ENCODE data around the gene CDCA7L. TPM values are rescaled to one million over a fixed set of nuclear protein-coding genes. Genes with fewer than 3 reads are reported as not detected.

The CDCA7L gene, protein sequence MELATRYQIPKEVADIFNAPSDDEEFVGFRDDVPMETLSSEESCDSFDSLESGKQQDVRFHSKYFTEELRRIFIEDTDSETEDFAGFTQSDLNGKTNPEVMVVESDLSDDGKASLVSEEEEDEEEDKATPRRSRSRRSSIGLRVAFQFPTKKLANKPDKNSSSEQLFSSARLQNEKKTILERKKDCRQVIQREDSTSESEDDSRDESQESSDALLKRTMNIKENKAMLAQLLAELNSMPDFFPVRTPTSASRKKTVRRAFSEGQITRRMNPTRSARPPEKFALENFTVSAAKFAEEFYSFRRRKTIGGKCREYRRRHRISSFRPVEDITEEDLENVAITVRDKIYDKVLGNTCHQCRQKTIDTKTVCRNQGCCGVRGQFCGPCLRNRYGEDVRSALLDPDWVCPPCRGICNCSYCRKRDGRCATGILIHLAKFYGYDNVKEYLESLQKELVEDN
- 100 to 1,000 TPM; 123 to 128 TPM for total RNA-seq

- H3K36me3 Mint-ChIP-seq, result peaks cover 28% of the 10 kb centered on the region
- peak; percentile 84 for DNase-seq
- peak within 1 kb of the TSS; percentile 93 for H3K4me3 Mint-ChIP-seq
- H3K9me3 Mint-ChIP-seq, result no peaks in the 10 kb centered on the region
- H3K27me3 Mint-ChIP-seq, result peaks cover 3% of the 10 kb centered on the region
- peaks cover 62% of the 10 kb centered on the region for H3K4me1 Mint-ChIP-seq
- peak within 1 kb of the TSS; percentile 96 for H3K27ac Mint-ChIP-seq
Measured at GRCh38 chr7:21945454-21946221, at the start of gene CDCA7L. TSS of gene CDCA7L (minus strand) at chr7:21945899. CDS start at chr7:21945804, 95 bp downstream.

GRCh38 chr7:21986096-21986495 is 40.4 kb upstream of the CDCA7L start:
- no peaks in the 10 kb centered on the region for H3K4me1 Mint-ChIP-seq
- H3K9me3 Mint-ChIP-seq, result no peaks in the 10 kb centered on the region
- H3K4me3 Mint-ChIP-seq, result no peak overlapping the region
- H3K27ac Mint-ChIP-seq, result no peak overlapping the region
- H3K36me3 Mint-ChIP-seq, result no peaks in the 10 kb centered on the region
- no peak for DNase-seq
- H3K27me3 Mint-ChIP-seq, result no peaks in the 10 kb centered on the region

DNA sequence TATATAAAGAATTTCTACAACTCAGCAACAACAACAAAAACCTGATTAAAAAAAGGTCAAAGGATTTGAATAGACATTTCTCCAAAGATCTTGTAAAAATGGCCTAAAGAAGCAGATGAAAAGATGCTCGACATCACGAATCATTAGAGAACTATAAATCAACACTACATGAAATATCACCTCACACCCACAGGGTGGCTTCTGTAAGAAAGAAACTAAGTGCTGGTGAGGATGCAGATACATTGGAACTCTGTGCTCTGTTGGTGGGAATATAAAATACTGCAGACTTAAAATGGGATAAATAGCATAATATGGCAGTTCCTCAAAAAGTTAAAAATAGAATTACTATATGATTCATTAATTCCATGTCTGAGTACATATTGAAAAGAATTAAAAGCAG is 38.3 kb upstream of the CDCA7L start:
- DNase-seq, result no peak
- H3K36me3 Mint-ChIP-seq, result no peaks in the 10 kb centered on the region
- no peaks in the 10 kb centered on the region for H3K4me1 Mint-ChIP-seq
- H3K27me3 Mint-ChIP-seq, result no peaks in the 10 kb centered on the region
- no peak overlapping the region for H3K4me3 Mint-ChIP-seq
- no peaks in the 10 kb centered on the region for H3K9me3 Mint-ChIP-seq
- H3K27ac Mint-ChIP-seq, result no peak overlapping the region

GRCh38 chr7:21983056-21983455 is 37.4 kb upstream of the CDCA7L start:
- Mint-ChIP-seq H3K4me3 (no peak overlapping the region), H3K9me3 (no peaks in the 10 kb centered on the region), H3K36me3 (no peaks in the 10 kb centered on the region), H3K27ac (no peak overlapping the region), H3K27me3 (no peaks in the 10 kb centered on the region), H3K4me1 (no peaks in the 10 kb centered on the region)
- DNase-seq, result no peak

DNA sequence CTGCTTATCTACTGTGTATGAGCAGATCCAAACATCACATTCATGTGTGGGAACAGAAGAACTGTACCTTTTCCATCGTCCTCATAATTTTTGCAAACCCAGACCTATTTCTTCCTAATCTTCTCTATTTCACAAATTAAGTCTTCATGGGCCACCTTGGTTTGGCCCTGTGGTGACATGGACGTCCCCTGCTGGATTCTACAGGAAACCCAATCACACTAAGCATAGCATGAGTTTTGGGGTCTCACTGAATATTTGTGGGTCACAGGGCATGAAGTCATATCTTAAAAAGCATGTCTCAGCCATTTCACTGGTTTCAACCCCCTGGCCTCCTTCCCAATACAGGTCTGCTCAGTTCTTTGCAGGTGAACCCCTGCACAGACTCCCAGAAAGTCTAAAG is 35.8 kb upstream of the CDCA7L start:
- Mint-ChIP-seq H3K27ac (no peak overlapping the region), H3K36me3 (no peaks in the 10 kb centered on the region)

GRCh38 chr7:21980926-21981500 is 35.3 kb upstream of the CDCA7L start:
- Mint-ChIP-seq H3K4me3 (no peak overlapping the region), H3K9me3 (no peaks in the 10 kb centered on the region), H3K36me3 (no peaks in the 10 kb centered on the region), H3K4me1 (no peaks in the 10 kb centered on the region), H3K27me3 (no peaks in the 10 kb centered on the region), H3K27ac (no peak overlapping the region)
- no peak for DNase-seq

More for the DNA sequence above, 35.8 kb upstream of the CDCA7L start:
- Mint-ChIP-seq H3K4me3 (no peak overlapping the region), H3K27me3 (no peaks in the 10 kb centered on the region), H3K4me1 (no peaks in the 10 kb centered on the region), H3K9me3 (no peaks in the 10 kb centered on the region)
- no peak for DNase-seq

DNA sequence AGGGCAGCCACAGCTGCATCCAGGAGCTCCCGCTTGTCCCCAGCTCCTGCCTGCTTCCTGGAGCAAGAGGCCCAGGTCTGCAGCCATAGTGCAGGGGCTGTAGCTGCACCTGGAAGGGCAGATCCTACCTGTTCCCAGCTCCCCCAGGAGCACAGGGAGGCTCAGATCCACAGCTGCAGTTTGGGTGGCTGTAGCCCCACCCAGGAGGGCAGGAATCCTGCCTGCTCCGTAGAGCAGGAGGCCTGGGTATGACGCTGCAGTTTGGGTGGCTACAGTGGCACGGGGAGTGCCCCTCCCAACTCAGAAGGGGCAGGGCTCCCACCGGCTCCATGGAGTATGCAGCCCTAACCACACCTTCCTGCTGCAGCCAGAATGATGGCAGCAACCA is 26.7 kb upstream of the CDCA7L start:
- no peak overlapping the region for H3K27ac Mint-ChIP-seq
- H3K4me3 Mint-ChIP-seq, result no peak overlapping the region

DNA sequence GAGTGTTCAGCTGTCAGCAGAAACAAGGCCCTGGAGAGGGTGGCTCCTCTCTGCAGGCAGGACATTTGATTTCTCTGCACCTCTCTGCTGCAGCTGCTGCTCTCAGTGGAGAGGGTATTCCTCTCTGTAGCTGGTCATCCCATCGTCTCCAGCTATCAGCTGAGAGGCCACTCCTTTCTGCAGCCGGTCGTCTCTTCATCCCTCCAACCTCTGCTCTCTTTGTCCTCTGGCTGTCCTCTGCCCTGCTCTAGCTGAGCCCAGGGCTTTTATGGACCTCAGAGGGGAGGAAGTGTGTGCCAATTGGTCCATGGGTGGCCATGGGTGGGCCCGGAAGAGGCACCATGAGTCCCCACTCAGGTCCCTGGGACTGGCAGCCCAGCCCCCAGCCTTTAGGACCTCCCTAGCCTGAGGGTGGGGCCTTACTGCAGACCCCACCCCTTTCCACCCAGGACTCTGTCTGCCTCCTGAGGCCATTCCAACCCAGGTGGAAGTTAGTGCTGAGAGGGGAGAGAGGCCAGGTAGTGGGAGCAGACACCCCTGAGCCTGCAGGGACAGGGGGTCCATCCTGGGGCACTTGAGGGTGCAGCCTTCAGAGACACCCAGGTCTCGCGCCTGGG is 26.2 kb upstream of the CDCA7L start:
- Mint-ChIP-seq H3K36me3 (no peaks in the 10 kb centered on the region), H3K9me3 (no peaks in the 10 kb centered on the region), H3K4me3 (no peak overlapping the region), H3K4me1 (peaks cover 9% of the 10 kb centered on the region), H3K27ac (no peak overlapping the region), H3K27me3 (no peaks in the 10 kb centered on the region)
- DNase-seq, result no peak

More for the DNA sequence above, 26.7 kb upstream of the CDCA7L start:
- Mint-ChIP-seq H3K4me1 (peaks cover 6% of the 10 kb centered on the region), H3K36me3 (no peaks in the 10 kb centered on the region), H3K9me3 (no peaks in the 10 kb centered on the region), H3K27me3 (no peaks in the 10 kb centered on the region)
- DNase-seq, result no peak

DNA sequence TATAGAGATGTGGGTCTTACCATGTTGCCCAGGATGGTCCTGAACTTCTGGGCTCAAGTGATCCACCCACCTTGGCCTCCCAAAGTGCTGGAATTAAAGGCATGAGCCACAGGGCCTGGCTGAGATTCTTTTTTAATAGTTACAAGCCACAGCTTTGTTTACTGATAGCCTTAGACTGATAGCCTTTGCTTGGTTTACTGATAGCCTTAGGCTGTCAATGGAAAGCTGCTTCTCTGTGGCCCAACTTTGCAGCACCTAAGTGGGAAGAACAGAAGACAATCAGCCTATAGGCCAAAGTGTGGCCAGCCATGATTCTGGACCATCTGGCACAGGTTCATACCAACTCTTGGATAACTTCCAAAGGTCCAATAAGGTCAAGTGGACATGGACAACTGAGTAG is 24.1 kb upstream of the CDCA7L start:
- Mint-ChIP-seq H3K27ac (no peak overlapping the region), H3K27me3 (no peaks in the 10 kb centered on the region), H3K4me3 (no peak overlapping the region), H3K9me3 (no peaks in the 10 kb centered on the region), H3K36me3 (no peaks in the 10 kb centered on the region), H3K4me1 (peaks cover 9% of the 10 kb centered on the region)
- no peak for DNase-seq

DNA sequence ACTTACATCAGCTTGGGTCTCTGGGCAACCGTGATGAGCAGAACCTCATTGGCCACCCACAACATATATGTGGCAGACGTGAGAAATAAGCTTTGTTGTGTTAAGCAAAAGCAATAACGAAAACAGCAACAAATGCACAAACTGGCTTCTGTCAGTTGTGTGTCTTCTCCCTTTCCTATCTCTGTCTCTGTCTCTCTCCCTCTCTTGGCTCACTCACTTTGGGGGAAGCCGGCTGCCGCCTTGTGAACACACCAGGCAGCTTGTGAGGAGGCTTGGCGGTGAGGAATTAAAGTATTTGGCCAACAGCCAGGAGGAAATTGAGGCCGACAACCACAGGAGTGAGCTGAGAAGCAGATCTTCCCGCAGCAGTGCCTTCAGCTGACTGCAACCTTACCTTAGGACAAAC is 21.9 kb upstream of the CDCA7L start:
- Mint-ChIP-seq H3K9me3 (no peaks in the 10 kb centered on the region), H3K4me3 (peak overlapping the region; percentile 25), H3K27ac (peak overlapping the region; percentile 63)

GRCh38 chr7:21966271-21966670 is 20.6 kb upstream of the CDCA7L start:
- DNase-seq, result no peak
- Mint-ChIP-seq H3K4me1 (peaks cover 9% of the 10 kb centered on the region), H3K36me3 (no peaks in the 10 kb centered on the region), H3K4me3 (no peak overlapping the region), H3K27me3 (no peaks in the 10 kb centered on the region), H3K27ac (no peak overlapping the region), H3K9me3 (no peaks in the 10 kb centered on the region)

More for the DNA sequence above, 21.9 kb upstream of the CDCA7L start:
- H3K27me3 Mint-ChIP-seq, result no peaks in the 10 kb centered on the region
- peaks cover 9% of the 10 kb centered on the region for H3K4me1 Mint-ChIP-seq
- H3K36me3 Mint-ChIP-seq, result no peaks in the 10 kb centered on the region
- DNase-seq, result peak; percentile 8

DNA sequence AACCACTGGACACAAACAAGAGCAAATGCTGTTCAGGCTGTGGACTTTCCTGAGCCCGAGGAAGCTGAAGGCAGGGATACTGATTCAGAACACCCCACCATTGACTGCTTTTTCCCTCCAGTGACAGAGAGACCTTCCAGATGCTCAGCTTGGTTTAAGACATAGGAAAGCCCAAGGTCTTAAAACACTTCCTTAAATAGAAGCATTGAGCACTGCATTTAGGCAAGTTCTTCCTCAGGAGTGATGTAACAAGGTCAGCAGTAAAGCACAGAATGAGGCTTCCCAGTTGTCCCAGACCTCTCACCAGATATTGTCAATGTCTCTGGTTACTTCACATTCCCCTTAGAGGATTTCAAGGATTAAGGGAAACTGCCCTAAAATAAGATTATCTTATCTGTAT is 19.6 kb upstream of the CDCA7L start:
- Mint-ChIP-seq H3K4me1 (peaks cover 9% of the 10 kb centered on the region), H3K9me3 (no peaks in the 10 kb centered on the region), H3K27me3 (no peaks in the 10 kb centered on the region), H3K4me3 (no peak overlapping the region), H3K27ac (no peak overlapping the region), H3K36me3 (no peaks in the 10 kb centered on the region)
- DNase-seq, result no peak

DNA sequence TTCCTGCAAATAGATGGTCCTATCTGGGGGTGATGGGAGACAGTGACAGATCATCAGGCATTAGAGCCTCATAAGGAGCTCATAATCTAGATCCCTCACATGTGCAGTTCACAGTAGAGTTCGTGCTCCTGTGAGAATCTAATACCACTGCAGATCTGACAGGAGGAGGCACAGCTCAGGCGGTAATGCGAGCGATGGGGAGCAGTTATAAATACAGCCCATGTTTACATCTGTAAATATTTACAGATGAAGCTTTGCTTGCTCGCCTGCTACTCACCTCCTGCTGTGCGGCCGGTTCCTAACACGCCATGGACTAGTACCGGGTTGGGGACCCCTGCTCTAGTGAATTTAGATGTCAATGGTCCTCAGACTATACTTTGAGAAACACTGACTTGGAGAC is 17.0 kb upstream of the CDCA7L start:
- no peak for DNase-seq
- Mint-ChIP-seq H3K9me3 (no peaks in the 10 kb centered on the region), H3K4me3 (no peak overlapping the region), H3K36me3 (no peaks in the 10 kb centered on the region), H3K27ac (no peak overlapping the region), H3K27me3 (no peaks in the 10 kb centered on the region), H3K4me1 (peaks cover 6% of the 10 kb centered on the region)

- Mint-ChIP-seq H3K4me3 (no peak overlapping the region), H3K36me3 (no peaks in the 10 kb centered on the region), H3K27me3 (no peaks in the 10 kb centered on the region), H3K27ac (no peak overlapping the region), H3K4me1 (no peaks in the 10 kb centered on the region), H3K9me3 (no peaks in the 10 kb centered on the region)
- DNase-seq, result no peak
Measured at GRCh38 chr7:21960922-21961321, 15.2 kb upstream of the CDCA7L start.

- DNase-seq, result no peak
- Mint-ChIP-seq H3K4me1 (no peaks in the 10 kb centered on the region), H3K4me3 (no peak overlapping the region), H3K9me3 (no peaks in the 10 kb centered on the region), H3K27me3 (no peaks in the 10 kb centered on the region), H3K36me3 (no peaks in the 10 kb centered on the region), H3K27ac (no peak overlapping the region)
Measured at GRCh38 chr7:21959387-21959776, 13.7 kb upstream of the CDCA7L start.
